Measurements from ENCODE around the gene CCDC50.

Gene CCDC50

DNA sequence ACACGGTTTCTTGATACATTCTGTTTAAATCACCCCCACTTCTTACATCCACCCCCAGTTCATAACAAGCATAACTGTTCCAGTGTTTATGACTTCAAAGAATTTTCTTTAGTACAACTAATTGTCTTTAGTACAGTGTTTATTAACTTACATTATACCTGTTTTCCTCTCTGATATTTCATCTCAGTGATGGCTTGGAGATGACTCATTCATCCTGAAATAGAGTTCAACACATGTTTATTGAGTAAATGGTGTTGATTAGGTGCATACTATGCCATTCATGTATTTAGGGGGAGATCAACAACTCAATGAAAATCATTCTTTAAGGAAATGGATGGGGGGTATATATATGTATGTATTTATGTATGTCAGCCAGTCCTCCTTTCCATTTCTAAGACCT lies 22.8 kb downstream of the CCDC50 start:
- no peak for DNase-seq

DNA sequence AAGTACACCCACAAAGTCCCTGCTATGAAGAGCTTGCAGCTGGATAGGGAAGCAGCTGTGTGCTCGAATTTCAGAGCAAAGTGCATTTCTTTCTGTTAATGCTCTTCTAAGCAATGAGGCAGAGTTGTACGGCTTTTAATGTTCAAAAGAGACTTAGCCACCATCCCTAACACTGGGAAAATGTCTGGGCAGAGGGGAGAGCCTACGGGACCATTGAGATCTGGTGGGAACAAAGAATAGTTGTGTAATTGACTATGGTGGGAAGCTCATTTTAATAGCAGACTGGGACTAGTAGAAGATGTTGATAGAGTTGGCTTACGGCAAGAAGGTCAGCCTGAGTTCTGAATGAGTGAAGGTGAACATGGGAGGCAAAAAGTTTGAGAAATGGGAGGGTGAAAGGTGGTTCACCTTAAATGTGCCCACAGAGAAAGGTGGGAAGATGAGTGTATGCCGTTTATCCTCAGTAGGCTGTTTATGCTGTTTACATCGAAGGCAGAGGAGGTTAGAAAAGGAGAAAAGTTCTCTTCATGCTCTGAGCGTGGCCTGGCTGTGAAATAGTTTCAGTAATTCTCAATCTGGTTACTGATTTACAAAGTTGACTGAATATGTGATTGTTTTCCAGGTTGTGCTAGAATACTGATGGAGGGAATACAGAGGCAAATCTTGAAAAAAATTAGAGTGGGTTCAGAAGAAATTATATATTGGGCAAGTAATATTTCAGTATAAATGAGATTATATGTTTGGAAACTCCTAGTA lies 24.0 kb downstream of the CCDC50 start:
- no peak for DNase-seq

- no peak for DNase-seq
Observed at GRCh38 chr3:191355406-191355805, 26.2 kb downstream of the CCDC50 start.

- DNase-seq = no peak
Observed at GRCh38 chr3:191356631-191357439, 27.6 kb downstream of the CCDC50 start.

- no peak for DNase-seq
Observed at GRCh38 chr3:191357909-191358308, 28.7 kb downstream of the CCDC50 start.

GRCh38 chr3:191358929-191359328 lies 29.7 kb downstream of the CCDC50 start:
- no peak for DNase-seq

DNA sequence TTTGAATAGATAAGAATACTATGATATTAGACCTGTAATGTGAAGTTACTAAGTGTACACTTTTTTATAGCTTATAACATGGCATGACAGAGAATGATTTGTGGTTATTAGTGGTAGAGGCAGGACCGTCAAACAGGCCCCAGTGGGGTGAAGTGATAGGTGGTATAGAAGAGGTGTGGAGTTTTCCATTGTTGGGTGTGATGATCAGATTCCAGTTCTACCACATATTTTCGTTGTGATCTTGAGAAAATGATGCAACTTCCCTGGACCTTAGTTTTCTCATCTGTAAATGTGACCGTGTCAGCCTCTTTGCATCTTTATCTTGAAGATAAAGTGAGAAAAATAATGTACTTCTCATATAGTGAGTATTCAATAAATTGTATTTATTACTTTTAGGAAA lies 31.4 kb downstream of the CCDC50 start:
- no peak for DNase-seq

GRCh38 chr3:191361456-191361855 lies 32.3 kb downstream of the CCDC50 start:
- DNase-seq = no peak

GRCh38 chr3:191362037-191362436 lies 32.8 kb downstream of the CCDC50 start:
- no peak for DNase-seq

- DNase-seq = no peak
Observed at GRCh38 chr3:191362524-191363090, 33.4 kb downstream of the CCDC50 start.

DNA sequence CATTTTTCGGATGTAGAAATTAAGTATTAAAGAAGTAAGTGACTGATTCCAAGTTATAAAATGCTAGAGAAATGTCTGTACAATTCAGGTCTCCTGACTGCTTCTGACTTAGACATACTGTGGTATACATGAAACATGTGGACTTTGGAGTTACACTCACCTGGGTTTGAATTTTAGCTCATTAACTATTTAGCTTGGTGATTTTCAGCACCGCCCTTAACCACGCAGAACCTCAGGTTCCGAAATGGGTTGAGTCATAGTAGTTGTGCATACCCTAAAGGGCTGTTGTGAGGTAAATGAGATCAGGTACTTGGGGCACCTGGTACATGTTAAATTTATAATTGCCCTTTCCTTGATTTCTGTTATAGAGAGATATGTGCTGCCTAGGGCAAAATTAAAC lies 34.0 kb downstream of the CCDC50 start:
- no peak for DNase-seq

DNA sequence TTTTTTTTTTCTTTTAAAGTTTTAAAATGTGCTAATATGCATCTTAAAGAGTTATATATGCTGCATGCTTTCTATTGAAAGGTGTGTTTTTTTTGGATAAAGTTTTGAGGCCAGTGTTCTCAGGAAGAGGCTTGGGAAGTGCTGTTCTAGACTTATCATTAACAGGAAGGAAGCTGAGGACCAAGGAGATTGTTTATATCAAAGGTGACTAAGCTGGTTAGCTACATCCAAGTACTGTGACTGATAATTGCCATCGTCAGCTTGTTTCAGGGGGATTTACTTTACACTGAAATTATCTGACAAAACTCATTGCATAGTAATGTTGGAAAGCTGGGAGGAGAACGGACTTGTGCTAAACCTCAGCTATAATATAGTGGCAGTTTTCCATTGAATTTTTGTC lies 37.5 kb downstream of the CCDC50 start:
- DNase-seq = no peak

DNA sequence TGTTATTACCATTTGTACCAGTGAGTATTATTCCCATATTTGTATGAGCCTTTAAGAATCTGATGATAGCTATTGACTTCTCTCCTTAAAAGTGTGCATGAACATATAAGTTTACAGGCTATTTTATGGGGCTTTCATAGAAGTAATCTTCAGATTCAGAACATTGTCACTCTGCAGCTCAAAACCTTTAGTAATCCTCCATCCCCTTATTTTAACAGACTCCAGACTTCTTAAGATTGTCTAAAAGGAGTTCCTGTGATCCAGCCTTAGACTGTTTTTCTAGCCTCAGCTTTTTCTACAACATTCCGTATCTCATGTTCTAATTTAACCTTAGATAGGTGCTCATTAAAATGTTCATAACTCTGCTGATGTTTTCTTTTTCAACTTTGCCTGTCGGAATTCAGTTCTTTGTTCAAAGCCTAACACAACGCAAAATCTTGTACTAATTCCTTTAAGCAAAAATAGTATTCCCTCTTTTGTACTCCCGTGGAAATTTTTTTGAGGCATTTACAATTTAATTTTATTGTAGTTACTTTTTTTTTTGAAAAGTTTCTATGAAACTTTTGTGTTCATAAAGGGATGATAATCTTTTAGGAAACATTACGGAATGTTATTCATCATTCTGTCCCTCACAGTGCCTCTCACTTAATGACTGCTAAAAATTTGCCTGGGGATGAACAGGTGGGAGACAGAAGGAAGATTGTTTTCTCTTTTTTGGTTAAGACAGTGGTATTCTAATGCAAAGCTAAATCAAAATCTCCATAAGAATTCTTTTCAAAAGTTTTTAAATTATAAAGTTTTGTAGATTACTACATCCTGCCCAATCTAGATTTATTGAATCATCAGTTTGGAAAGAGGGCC lies 39.8 kb downstream of the CCDC50 start:
- no peak for DNase-seq

GRCh38 chr3:191369616-191370010 lies 40.4 kb downstream of the CCDC50 start:
- DNase-seq = no peak

DNA sequence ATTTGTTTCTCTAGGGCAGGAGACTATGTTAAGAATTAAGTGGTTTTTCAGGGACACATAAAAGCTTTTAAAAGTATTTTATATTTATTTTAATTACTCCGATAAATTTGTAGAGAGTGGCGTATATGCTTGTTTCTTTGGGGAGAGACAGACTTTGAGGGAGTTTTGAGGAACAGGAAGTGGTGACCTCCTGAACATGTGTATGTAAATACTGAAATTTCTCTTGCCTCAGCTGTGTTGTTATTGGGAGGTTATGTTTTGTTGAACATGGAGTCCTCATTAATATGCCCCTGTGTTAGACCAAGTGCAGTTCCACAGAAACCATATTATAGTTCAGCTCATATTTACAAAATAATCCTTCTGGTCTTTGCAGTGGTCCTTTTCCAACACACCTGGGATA lies 42.9 kb downstream of the CCDC50 start:
- no peak for DNase-seq

- no peak for DNase-seq
Observed at GRCh38 chr3:191373327-191373726, 44.1 kb downstream of the CCDC50 start.

- DNase-seq = no peak
Observed at GRCh38 chr3:191376516-191377141, 47.4 kb downstream of the CCDC50 start.

GRCh38 chr3:191378142-191378812 lies 49.1 kb downstream of the CCDC50 start:
- DNase-seq = no peak

- DNase-seq = no peak
Observed at GRCh38 chr3:191379446-191379845, 50.3 kb downstream of the CCDC50 start.

- no peak for DNase-seq
Observed at GRCh38 chr3:191380001-191380400, 50.8 kb downstream of the CCDC50 start.

- no peak for DNase-seq
Observed at GRCh38 chr3:191381303-191381702, 52.1 kb downstream of the CCDC50 start.

DNA sequence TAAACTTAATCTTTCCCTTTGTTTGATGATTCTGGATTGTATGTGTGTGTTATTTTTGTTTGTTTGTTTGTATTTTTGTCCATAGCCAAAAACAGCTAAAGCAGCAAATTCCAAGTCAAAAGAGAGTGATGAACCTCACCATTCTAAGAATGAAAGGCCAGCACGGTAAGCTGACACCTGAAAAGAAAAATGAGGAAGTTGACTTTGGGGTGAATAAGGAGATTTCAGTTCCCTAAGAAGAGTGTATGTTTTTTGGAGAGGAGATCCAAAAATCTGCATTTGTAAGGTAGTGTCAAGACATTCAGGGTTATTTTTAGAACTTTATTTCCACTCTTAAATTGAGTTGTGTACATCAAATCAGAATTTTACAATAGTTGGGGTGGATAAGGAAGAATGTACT lies 53.5 kb downstream of the CCDC50 start:
- DNase-seq = no peak

Measured in CD4-positive, alpha-beta T cell treated with Interferon alpha-2 for 1 hour (primary cell).